Lung (tissue), 12 donors: ENCODE results near the gene SMCP. TPM values are rescaled to one million over a fixed set of nuclear protein-coding genes. Genes with fewer than 3 reads are reported as not detected.

ENCODE experiments used
- ATAC-seq: fragments of 200-7000 bp; cut with Tn5 transposase; one replicate; pipeline ENCODE4 v1.9.1; 2020; ENCODE audit warnings: moderate number of reproducible peaks; ENCODE audit not compliant: insufficient read depth, low FRiP score
- DNase-seq, 3 donors: peaks; one replicate each; pipeline ENCODE4 v3.0.0-alpha.2; 2013 to 2017
- H3K27ac ChIP-seq, 2 donors: one replicate each; pipeline ENCODE4 v1.5.1; 2013; ENCODE audit warnings: mild to moderate bottlenecking in 2 of 2, moderate library complexity in 2 of 2, control low read depth in 1 of 2, inconsistent platforms in 1 of 2, low read depth in 1 of 2, low read length in 1 of 2
- H3K27me3 ChIP-seq, 3 donors: one replicate each; pipeline ENCODE4 v1.5.1; 2013; ENCODE audit warnings: low read length in 2 of 3; ENCODE audit not compliant: control insufficient read depth in 3 of 3, insufficient read depth in 3 of 3
- H3K36me3 ChIP-seq, 4 donors: one replicate each; pipeline ENCODE4 v1.5.1; 2013; ENCODE audit warnings: low read length in 4 of 4, mild to moderate bottlenecking in 1 of 4, moderate library complexity in 1 of 4; ENCODE audit not compliant: control insufficient read depth in 4 of 4, insufficient read depth in 4 of 4
- H3K4me1 ChIP-seq, 5 donors: one replicate each; pipeline ENCODE4 v1.5.1; 2013; ENCODE audit warnings: low read length in 5 of 5, mild to moderate bottlenecking in 2 of 5, moderate library complexity in 1 of 5; ENCODE audit not compliant: control insufficient read depth in 5 of 5, insufficient read depth in 5 of 5
- H3K4me3 ChIP-seq: one replicate; pipeline ENCODE4 v1.5.1; 2013; ENCODE audit warnings: mild to moderate bottlenecking, control low read depth, moderate library complexity
- H3K9ac ChIP-seq, 2 donors: one replicate each; pipeline ENCODE4 v1.5.1; 2013; ENCODE audit warnings: low read length in 2 of 2, control low read depth in 1 of 2; ENCODE audit not compliant: insufficient read depth in 1 of 2
- H3K9me3 ChIP-seq, 4 donors: one replicate each; pipeline ENCODE4 v1.5.1; 2013; ENCODE audit warnings: low read length in 3 of 4, mild to moderate bottlenecking in 1 of 4, moderate library complexity in 1 of 4; ENCODE audit not compliant: control insufficient read depth in 4 of 4, insufficient read depth in 3 of 4
- CTCF ChIP-seq: IDR thresholded peaks from 2 replicates; pipeline ENCODE4 v1.5.1; 2012; ENCODE audit warnings: mild to moderate bottlenecking; ENCODE audit errors: control extremely low read depth, extremely low read depth
- WGBS, 2 donors: extraction: QIAGEN DNeasy Blood & Tissue Kit; methylation state at CpG; one replicate each; pipeline ENCODE4 v1.1.7; 2013; 5-methylcytosine and 5-hydroxymethylcytosine counted together
- polyA plus RNA-seq, 2 donors: library from polyadenylated mRNA; stranded (reverse); fragments of 200-250 nt; gene quantifications; one replicate each; pipeline ENCODE4 v1.2.1, GENCODE V29; 2013
- total RNA-seq, 2 donors: library from RNA; depleted of rRNA in 1 of 2; stranded (reverse); fragments of >200 nt in 1 of 2; gene quantifications; one replicate each; pipeline ENCODE4 v1.2.1, GENCODE V29; 2014 to 2021
- donor health status: control.
- donor health status: control.
- donor health status: Bipolar disorder and iron deficiency.
- donor health status: healthy.
- donor health status: DM: yes; HTN: yes; CAD: no.

The SMCP gene
- total and polyA plus RNA-seq, 4 donors = not detected

- no peaks in the 10 kb centered on the region for H3K36me3 ChIP-seq
- peaks cover 0 to 2% (median 1%) of the 10 kb centered on the region in 4 donors for H3K9me3 ChIP-seq
- H3K9ac ChIP-seq = no peak overlapping the region
- DNase-seq = no peak
- no peak for ATAC-seq
- no peaks in the 10 kb centered on the region for H3K27me3 ChIP-seq
- H3K4me1 ChIP-seq = no peaks in the 10 kb centered on the region
- H3K4me3 ChIP-seq = no peak overlapping the region
- 72 to 76% methylated on average over 2 of the region's 2 CpGs for WGBS, 2 donors
- H3K27ac ChIP-seq = no peak overlapping the region
- no peak for TF ChIP-seq CTCF
Observed at GRCh38 chr1:152933196-152933595, 55.1 kb downstream of the SMCP start.

Other genes starting within 250 kb of the SMCP start
- not detected for gene LCE2D, start 214.9 kb upstream of the SMCP start, total RNA-seq
- not detected for gene LCE2D, start 214.9 kb upstream of the SMCP start, polyA plus RNA-seq
- not detected for gene LCE2C, start 203.0 kb upstream of the SMCP start, total RNA-seq
- gene LCE2C, start 203.0 kb upstream of the SMCP start, polyA plus RNA-seq = not detected
- not detected for gene LCE2B, start 192.2 kb upstream of the SMCP start, total RNA-seq
- gene LCE2B, start 192.2 kb upstream of the SMCP start, polyA plus RNA-seq = not detected
- not detected for gene LCE2A, start 180.0 kb upstream of the SMCP start, total RNA-seq
- not detected for gene LCE2A, start 180.0 kb upstream of the SMCP start, polyA plus RNA-seq
- gene LCE4A, start 170.2 kb upstream of the SMCP start, total RNA-seq = not detected
- not detected for gene LCE4A, start 170.2 kb upstream of the SMCP start, polyA plus RNA-seq
- gene KPRP, start 120.3 kb upstream of the SMCP start, total RNA-seq = not detected
- gene KPRP, start 120.3 kb upstream of the SMCP start, polyA plus RNA-seq = not detected
- not detected for gene LCE1F, start 103.2 kb upstream of the SMCP start, total RNA-seq
- not detected for gene LCE1F, start 103.2 kb upstream of the SMCP start, polyA plus RNA-seq
- not detected for gene LCE1E, start 92.1 kb upstream of the SMCP start, total RNA-seq
- gene LCE1E, start 92.1 kb upstream of the SMCP start, polyA plus RNA-seq = not detected
- not detected for gene LCE1D, start 81.6 kb upstream of the SMCP start, total RNA-seq
- not detected for gene LCE1D, start 81.6 kb upstream of the SMCP start, polyA plus RNA-seq
- not detected for gene LCE1C, start 71.7 kb upstream of the SMCP start, total RNA-seq
- gene LCE1C, start 71.7 kb upstream of the SMCP start, polyA plus RNA-seq = not detected
- not detected for gene LCE1B, start 66.4 kb upstream of the SMCP start, total RNA-seq
- gene LCE1B, start 66.4 kb upstream of the SMCP start, polyA plus RNA-seq = not detected
- not detected for gene LCE1A, start 50.8 kb upstream of the SMCP start, total RNA-seq
- gene LCE1A, start 50.8 kb upstream of the SMCP start, polyA plus RNA-seq = not detected
- gene LCE6A, start 35.5 kb upstream of the SMCP start, total RNA-seq = not detected
- gene LCE6A, start 35.5 kb upstream of the SMCP start, polyA plus RNA-seq = not detected
- gene LCE7A, start 18.3 kb upstream of the SMCP start, total RNA-seq = not detected
- gene LCE7A, start 18.3 kb upstream of the SMCP start, polyA plus RNA-seq = not detected
- gene IVL, start 30.2 kb downstream of the SMCP start, total RNA-seq = under 1 TPM in 1 of 2 donors, not detected in 1; 0.31 TPM
- gene IVL, start 30.2 kb downstream of the SMCP start, polyA plus RNA-seq = under 1 TPM; 0.22 to 0.52 TPM
- not detected for gene SPRR5, start 68.9 kb downstream of the SMCP start, total RNA-seq
- gene SPRR5, start 68.9 kb downstream of the SMCP start, polyA plus RNA-seq = under 1 TPM in 1 of 2 donors, not detected in 1; 0.05 TPM
- not detected for gene SPRR4, start 92.3 kb downstream of the SMCP start, total RNA-seq
- not detected for gene SPRR4, start 92.3 kb downstream of the SMCP start, polyA plus RNA-seq
- gene SPRR1A, start 105.8 kb downstream of the SMCP start, total RNA-seq = not detected
- gene SPRR1A, start 105.8 kb downstream of the SMCP start, polyA plus RNA-seq = not detected
- 1 to 10 TPM in 1 of 2 donors, not detected in 1; 1.9 TPM for gene SPRR3, start 123.4 kb downstream of the SMCP start, total RNA-seq
- gene SPRR3, start 123.4 kb downstream of the SMCP start, polyA plus RNA-seq = 1 to 10 TPM in 1 of 2 donors, under 1 TPM in 1; 0.50 to 1.2 TPM
- not detected for gene SPRR1B, start 152.9 kb downstream of the SMCP start, total RNA-seq
- gene SPRR1B, start 152.9 kb downstream of the SMCP start, polyA plus RNA-seq = 1 to 10 TPM in 1 of 2 donors, under 1 TPM in 1; 0.31 to 1.9 TPM
- not detected for gene SPRR2D, start 162.8 kb downstream of the SMCP start, total RNA-seq
- gene SPRR2D, start 162.8 kb downstream of the SMCP start, polyA plus RNA-seq = 1 to 10 TPM; 1.0 to 2.5 TPM
- gene SPRR2A, start 179.2 kb downstream of the SMCP start, total RNA-seq = under 1 TPM in 1 of 2 donors, not detected in 1; 0.82 TPM
- gene SPRR2A, start 179.2 kb downstream of the SMCP start, polyA plus RNA-seq = 1 to 10 TPM in 1 of 2 donors, not detected in 1; 4.5 TPM
- not detected for gene SPRR2B, start 193.3 kb downstream of the SMCP start, total RNA-seq
- gene SPRR2B, start 193.3 kb downstream of the SMCP start, polyA plus RNA-seq = not detected
- gene SPRR2E, start 216.2 kb downstream of the SMCP start, total RNA-seq = not detected
- under 1 TPM; 0.33 to 0.60 TPM for gene SPRR2E, start 216.2 kb downstream of the SMCP start, polyA plus RNA-seq
- not detected for gene SPRR2F, start 235.2 kb downstream of the SMCP start, total RNA-seq
- gene SPRR2F, start 235.2 kb downstream of the SMCP start, polyA plus RNA-seq = under 1 TPM in 1 of 2 donors, not detected in 1; 0.73 TPM